ENCODE measurements around the gene DDAH1.

The DDAH1 gene

GRCh38 chr1:85409516-85409915, 55.4 kb downstream of the DDAH1 start:
- ATAC-seq (replicated peaks) (no peak), DNase-seq (no peak)
- Mint-ChIP-seq H3K27me3 (no peaks in the 10 kb centered on the region), H3K4me3 (no peak overlapping the region), H3K36me3 (peaks cover 0 to 2% of the 10 kb centered on the region in 2 donors), H3K4me1 (no peaks in the 10 kb centered on the region), H3K27ac (no peak overlapping the region), H3K9me3 (no peaks in the 10 kb centered on the region)

- DNase-seq, result no peak
- Mint-ChIP-seq H3K4me1 (no peaks in the 10 kb centered on the region), H3K4me3 (no peak overlapping the region), H3K36me3 (no peaks in the 10 kb centered on the region), H3K9me3 (no peaks in the 10 kb centered on the region), H3K27ac (no peak overlapping the region), H3K27me3 (no peaks in the 10 kb centered on the region)
- no peak for ATAC-seq (replicated peaks)
These were observed 57.1 kb downstream of the DDAH1 start for GRCh38 chr1:85407746-85408377.

GRCh38 chr1:85406887-85407533, 57.9 kb downstream of the DDAH1 start:
- no peak for DNase-seq
- H3K36me3 Mint-ChIP-seq, result no peaks in the 10 kb centered on the region

GRCh38 chr1:85406081-85406480, 58.9 kb downstream of the DDAH1 start:
- no peaks in the 10 kb centered on the region for H3K4me1 Mint-ChIP-seq
- no peak overlapping the region for H3K4me3 Mint-ChIP-seq
- DNase-seq (no peak), ATAC-seq (replicated peaks) (no peak)
- H3K27me3 Mint-ChIP-seq, result no peaks in the 10 kb centered on the region
- H3K27ac Mint-ChIP-seq, result no peak overlapping the region
- no peaks in the 10 kb centered on the region for H3K9me3 Mint-ChIP-seq
- no peaks in the 10 kb centered on the region for H3K36me3 Mint-ChIP-seq

More at GRCh38 chr1:85406887-85407533, 57.9 kb downstream of the DDAH1 start:
- H3K4me3 Mint-ChIP-seq, result no peak overlapping the region
- H3K4me1 Mint-ChIP-seq, result no peaks in the 10 kb centered on the region
- H3K27me3 Mint-ChIP-seq, result no peaks in the 10 kb centered on the region
- H3K9me3 Mint-ChIP-seq, result no peaks in the 10 kb centered on the region
- H3K27ac Mint-ChIP-seq, result no peak overlapping the region
- ATAC-seq (replicated peaks), result no peak

- Mint-ChIP-seq H3K36me3 (no peaks in the 10 kb centered on the region), H3K27ac (no peak overlapping the region), H3K4me3 (no peak overlapping the region), H3K4me1 (no peaks in the 10 kb centered on the region), H3K9me3 (no peaks in the 10 kb centered on the region), H3K27me3 (no peaks in the 10 kb centered on the region)
- ATAC-seq (replicated peaks) (no peak), DNase-seq (no peak)
These were observed 60.6 kb downstream of the DDAH1 start for GRCh38 chr1:85404408-85404807.

- no peak overlapping the region for H3K27ac Mint-ChIP-seq
- no peaks in the 10 kb centered on the region for H3K4me1 Mint-ChIP-seq
- H3K27me3 Mint-ChIP-seq, result no peaks in the 10 kb centered on the region
- no peak overlapping the region for H3K4me3 Mint-ChIP-seq
- DNase-seq (no peak), ATAC-seq (replicated peaks) (no peak)
- no peaks in the 10 kb centered on the region for H3K9me3 Mint-ChIP-seq
- H3K36me3 Mint-ChIP-seq, result no peaks in the 10 kb centered on the region
These were observed 66.4 kb downstream of the DDAH1 start for GRCh38 chr1:85398391-85399064.

- no peak overlapping the region for H3K27ac Mint-ChIP-seq
- no peaks in the 10 kb centered on the region for H3K27me3 Mint-ChIP-seq
- no peaks in the 10 kb centered on the region for H3K4me1 Mint-ChIP-seq
- ATAC-seq (replicated peaks) (no peak), DNase-seq (no peak)
- no peaks in the 10 kb centered on the region for H3K9me3 Mint-ChIP-seq
- H3K4me3 Mint-ChIP-seq, result no peak overlapping the region
- H3K36me3 Mint-ChIP-seq, result no peaks in the 10 kb centered on the region
These were observed 67.4 kb downstream of the DDAH1 start for GRCh38 chr1:85397490-85398032.

GRCh38 chr1:85396194-85396593, 68.8 kb downstream of the DDAH1 start:
- no peak for ATAC-seq (replicated peaks)
- DNase-seq, result no peak
- Mint-ChIP-seq H3K9me3 (no peaks in the 10 kb centered on the region), H3K36me3 (no peaks in the 10 kb centered on the region), H3K27me3 (no peaks in the 10 kb centered on the region), H3K4me1 (no peaks in the 10 kb centered on the region), H3K4me3 (no peak overlapping the region), H3K27ac (no peak overlapping the region)

GRCh38 chr1:85394130-85394529, 70.8 kb downstream of the DDAH1 start:
- Mint-ChIP-seq H3K4me3 (no peak overlapping the region), H3K9me3 (no peaks in the 10 kb centered on the region)

GRCh38 chr1:85393490-85393889, 71.5 kb downstream of the DDAH1 start:
- no peak overlapping the region for H3K27ac Mint-ChIP-seq

More at GRCh38 chr1:85394130-85394529, 70.8 kb downstream of the DDAH1 start:
- Mint-ChIP-seq H3K27ac (no peak overlapping the region), H3K4me1 (no peaks in the 10 kb centered on the region), H3K36me3 (no peaks in the 10 kb centered on the region), H3K27me3 (no peaks in the 10 kb centered on the region)
- DNase-seq (no peak), ATAC-seq (replicated peaks) (no peak)

GRCh38 chr1:85388416-85388815, 76.5 kb downstream of the DDAH1 start:
- peaks cover 4 to 18% of the 10 kb centered on the region in 2 donors for H3K36me3 Mint-ChIP-seq
- no peak for DNase-seq
- no peaks in the 10 kb centered on the region for H3K27me3 Mint-ChIP-seq
- H3K27ac Mint-ChIP-seq, result no peak overlapping the region
- H3K4me3 Mint-ChIP-seq, result no peak overlapping the region
- ATAC-seq (replicated peaks), result no peak
- H3K4me1 Mint-ChIP-seq, result no peaks in the 10 kb centered on the region
- H3K9me3 Mint-ChIP-seq, result peaks cover 6 to 9% of the 10 kb centered on the region in 2 donors

More at GRCh38 chr1:85393490-85393889, 71.5 kb downstream of the DDAH1 start:
- Mint-ChIP-seq H3K4me3 (no peak overlapping the region), H3K36me3 (no peaks in the 10 kb centered on the region), H3K4me1 (no peaks in the 10 kb centered on the region), H3K27me3 (no peaks in the 10 kb centered on the region), H3K9me3 (no peaks in the 10 kb centered on the region)
- ATAC-seq (replicated peaks) (no peak), DNase-seq (no peak)

- H3K36me3 Mint-ChIP-seq, result peaks cover 4 to 22% of the 10 kb centered on the region in 2 donors
- H3K4me3 Mint-ChIP-seq, result no peak overlapping the region
- no peak overlapping the region for H3K27ac Mint-ChIP-seq
- H3K4me1 Mint-ChIP-seq, result no peaks in the 10 kb centered on the region
- ATAC-seq (replicated peaks) (no peak), DNase-seq (no peak)
- H3K9me3 Mint-ChIP-seq, result peaks cover 6 to 11% of the 10 kb centered on the region in 2 donors
- no peaks in the 10 kb centered on the region for H3K27me3 Mint-ChIP-seq
These were observed 77.2 kb downstream of the DDAH1 start for GRCh38 chr1:85387781-85388180.

GRCh38 chr1:85386068-85386722, 78.8 kb downstream of the DDAH1 start:
- no peak for DNase-seq
- Mint-ChIP-seq H3K4me3 (no peak overlapping the region), H3K9me3 (peaks cover 6 to 19% of the 10 kb centered on the region in 2 donors), H3K27me3 (no peaks in the 10 kb centered on the region), H3K4me1 (no peaks in the 10 kb centered on the region), H3K27ac (no peak overlapping the region), H3K36me3 (peaks cover 14 to 33% of the 10 kb centered on the region in 2 donors)
- ATAC-seq (replicated peaks), result no peak
